ENCODE results near the gene STOML1. TPM values are rescaled to one million over a fixed set of nuclear protein-coding genes. Genes with fewer than 3 reads are reported as not detected.

Gene STOML1
- total RNA-seq, 1 experiment from 2014 or later = 2.5 TPM

DNA sequence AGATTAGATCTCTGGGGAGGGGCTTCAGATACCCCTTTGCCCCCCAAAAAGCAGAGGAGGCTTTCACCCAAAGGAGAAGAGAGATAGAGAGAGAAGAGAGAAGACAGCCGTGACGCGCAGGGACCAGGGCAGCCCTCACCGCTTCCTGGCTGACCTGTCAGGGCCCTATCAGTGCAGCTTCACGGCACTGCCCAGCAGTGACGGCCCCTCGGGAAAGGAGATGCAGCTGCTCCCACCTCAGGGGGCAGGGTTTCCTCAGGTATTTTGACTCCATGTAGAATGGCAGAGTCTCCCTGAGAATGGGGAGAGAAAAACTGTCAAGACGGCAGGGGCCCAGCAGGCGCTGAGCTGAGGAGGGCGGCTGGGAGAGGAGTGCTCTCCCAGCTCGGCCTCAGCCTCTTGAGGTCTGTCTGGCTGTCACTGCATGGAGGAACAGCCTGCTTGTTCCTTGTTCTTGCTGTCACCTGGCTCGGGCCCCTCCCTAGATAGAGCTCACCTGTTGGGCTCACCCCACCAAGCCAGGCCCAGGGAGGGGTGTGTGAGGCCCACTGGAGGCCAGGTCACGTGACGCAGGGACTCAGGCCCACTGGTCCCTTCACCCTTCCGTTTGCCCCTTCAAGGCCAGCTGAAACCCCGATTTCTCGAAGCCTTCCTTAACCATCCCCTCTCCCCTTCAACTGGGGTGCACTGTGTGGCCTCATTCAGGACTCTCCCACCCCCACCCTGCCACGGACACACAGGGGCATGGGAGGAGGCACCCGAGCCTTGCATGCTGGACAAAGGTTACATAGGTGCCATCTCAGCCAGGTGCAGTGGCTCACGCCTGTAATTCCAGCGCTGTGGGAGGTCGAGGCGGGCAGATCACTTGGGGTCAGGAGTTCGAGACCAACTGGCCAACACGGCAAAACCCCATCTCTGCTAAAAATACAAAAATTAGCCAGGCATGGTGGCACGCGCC, 37.6 kb downstream of the STOML1 start:
- Histone ChIP-seq H3K9ac (ENCODE audit: extremely low read depth, insufficient read length, low read length) (no peak overlapping the region), H4K91ac (ENCODE audit: insufficient read length, low read depth, low read length) (no peak overlapping the region), H2AFZ (ENCODE audit: low read length) (no peak overlapping the region), H3K23ac (ENCODE audit: insufficient read length, low read depth, low read length) (no peak overlapping the region), H2BK15ac (ENCODE audit: low read depth, low read length) (no peak overlapping the region), H2BK12ac (ENCODE audit: insufficient read length, low read depth, low read length) (no peak overlapping the region), H2BK120ac (ENCODE audit: low read depth, low read length, poor library complexity, severe bottlenecking) (no peak overlapping the region), H3T11ph (ENCODE audit: low read length) (no peak overlapping the region), H4K20me1 (ENCODE audit: control insufficient read depth, insufficient read depth, insufficient read length) (no peaks in the 10 kb centered on the region), H3K79me2 (ENCODE audit: insufficient read depth, low read length) (no peaks in the 10 kb centered on the region), H3K4ac (ENCODE audit: low read depth, low read length) (no peak overlapping the region), H4K8ac (replicated peaks; ENCODE audit: insufficient read length, low read depth, low read length) (no peak overlapping the region), H3K27ac (ENCODE audit: insufficient read length, low read depth, low read length) (no peak overlapping the region), H3K4me1 (ENCODE audit: insufficient read depth, low read length) (no peaks in the 10 kb centered on the region), H3K14ac (ENCODE audit: insufficient read depth, low read length) (no peak overlapping the region; the same call in 1 of the 2 replicates), H3K4me2 (ENCODE audit: insufficient read depth, insufficient read length, low read length) (no peak overlapping the region), H3K79me1 (ENCODE audit: insufficient read depth, low read depth, low read length, poor library complexity, severe bottlenecking) (no peaks in the 10 kb centered on the region), H2AK5ac (ENCODE audit: insufficient read length, low read length) (no peak overlapping the region), H3K23me2 (ENCODE audit: insufficient read length, low read depth, low read length, poor library complexity, severe bottlenecking) (no peaks in the 10 kb centered on the region), H2BK5ac (ENCODE audit: insufficient read length, low read length) (no peak overlapping the region), H3K18ac (ENCODE audit: insufficient read length, low read depth, low read length) (no peak overlapping the region), H4K5ac (ENCODE audit: insufficient read length, low read depth, low read length) (no peak overlapping the region), H3K56ac (ENCODE audit: insufficient read length, low read depth, low read length) (no peak overlapping the region), H2BK20ac (ENCODE audit: low read depth, low read length, poor library complexity, severe bottlenecking) (no peak overlapping the region), H3K27me3 (ENCODE audit: insufficient read depth, low read length) (no peaks in the 10 kb centered on the region), H3K9me3 (ENCODE audit: control insufficient read depth, low read depth, low read length) (no peaks in the 10 kb centered on the region)
- no CpG with 5 or more reads among the region's 27 CpGs for WGBS (ENCODE audit: extremely low coverage, insufficient read length, low lambda C conversion rate)
- TF ChIP-seq, protein P1, sequence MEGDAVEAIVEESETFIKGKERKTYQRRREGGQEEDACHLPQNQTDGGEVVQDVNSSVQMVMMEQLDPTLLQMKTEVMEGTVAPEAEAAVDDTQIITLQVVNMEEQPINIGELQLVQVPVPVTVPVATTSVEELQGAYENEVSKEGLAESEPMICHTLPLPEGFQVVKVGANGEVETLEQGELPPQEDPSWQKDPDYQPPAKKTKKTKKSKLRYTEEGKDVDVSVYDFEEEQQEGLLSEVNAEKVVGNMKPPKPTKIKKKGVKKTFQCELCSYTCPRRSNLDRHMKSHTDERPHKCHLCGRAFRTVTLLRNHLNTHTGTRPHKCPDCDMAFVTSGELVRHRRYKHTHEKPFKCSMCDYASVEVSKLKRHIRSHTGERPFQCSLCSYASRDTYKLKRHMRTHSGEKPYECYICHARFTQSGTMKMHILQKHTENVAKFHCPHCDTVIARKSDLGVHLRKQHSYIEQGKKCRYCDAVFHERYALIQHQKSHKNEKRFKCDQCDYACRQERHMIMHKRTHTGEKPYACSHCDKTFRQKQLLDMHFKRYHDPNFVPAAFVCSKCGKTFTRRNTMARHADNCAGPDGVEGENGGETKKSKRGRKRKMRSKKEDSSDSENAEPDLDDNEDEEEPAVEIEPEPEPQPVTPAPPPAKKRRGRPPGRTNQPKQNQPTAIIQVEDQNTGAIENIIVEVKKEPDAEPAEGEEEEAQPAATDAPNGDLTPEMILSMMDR (conservative IDR thresholded peaks at IDR 0.05) = no peak
- no peak for DNase-seq
- peaks cover 13% of the 10 kb centered on the region for H3K27me3 Mint-ChIP-seq (ENCODE audit: low read depth)
- H3K27ac Mint-ChIP-seq = no peak overlapping the region; a peak in 1 of 7 replicates
- no peak overlapping the region for H3K4me3 Mint-ChIP-seq
- H3K36me3 Mint-ChIP-seq (ENCODE audit: insufficient read depth in 1 of 3, low read depth in 3 of 3) = no peaks in the 10 kb centered on the region
- H3K4me1 Mint-ChIP-seq = peaks cover 9 to 30% of the 10 kb centered on the region in 2 experiments
- H3K9me3 Mint-ChIP-seq = no peaks in the 10 kb centered on the region

Data from H9 (cell line).